NCI-H146 treated with DMSO at 0.1 percent for 48 hours (cell line): ENCODE data around the gene DNAJB8.

Experiments
- DNase-seq: peaks from one replicate; lab custom pipeline; 2025; ENCODE audit not compliant: unreplicated experiment; lab: John Stamatoyannopoulos, UW

DNAJB8 gene

GRCh38 chr3:128427872-128428822, 38.5 kb downstream of the DNAJB8 start:
- DNase-seq: no peak

- no peak for DNase-seq
Measured at GRCh38 chr3:128427175-128427857, 39.4 kb downstream of the DNAJB8 start.

- peak; percentile 19 for DNase-seq
Measured at GRCh38 chr3:128426128-128426921, 40.4 kb downstream of the DNAJB8 start.

- DNase-seq: no peak
Measured at GRCh38 chr3:128425846-128426127, 40.9 kb downstream of the DNAJB8 start.

GRCh38 chr3:128425142-128425845, 41.4 kb downstream of the DNAJB8 start:
- DNase-seq: no peak

GRCh38 chr3:128424508-128425069, 42.1 kb downstream of the DNAJB8 start:
- DNase-seq: no peak

- DNase-seq: no peak
Measured at GRCh38 chr3:128423525-128424147, 43.1 kb downstream of the DNAJB8 start.

GRCh38 chr3:128422762-128423524, 43.7 kb downstream of the DNAJB8 start:
- no peak for DNase-seq

GRCh38 chr3:128421966-128422365, 44.7 kb downstream of the DNAJB8 start:
- DNase-seq: no peak

- DNase-seq: no peak
Measured at GRCh38 chr3:128421439-128421836, 45.3 kb downstream of the DNAJB8 start.

- DNase-seq: no peak
Measured at GRCh38 chr3:128420720-128421438, 45.8 kb downstream of the DNAJB8 start.

GRCh38 chr3:128420289-128420688, 46.4 kb downstream of the DNAJB8 start:
- no peak for DNase-seq

GRCh38 chr3:128419311-128419710, 47.4 kb downstream of the DNAJB8 start:
- no peak for DNase-seq

GRCh38 chr3:128418900-128419299, 47.8 kb downstream of the DNAJB8 start:
- no peak for DNase-seq

GRCh38 chr3:128416578-128417211, 50.0 kb downstream of the DNAJB8 start:
- DNase-seq: no peak

- DNase-seq: no peak
Measured at GRCh38 chr3:128415773-128416577, 50.7 kb downstream of the DNAJB8 start.

GRCh38 chr3:128415200-128415772, 51.4 kb downstream of the DNAJB8 start:
- no peak for DNase-seq
